OCI-LY1 (cell line): Measurements from ENCODE around the gene ZNF724.
"Not testable (repeated sequence)": the region's sequence is repeated elsewhere in the genome, so short reads cannot be mapped to it uniquely, and the experiment has no call there.

Experiments used
- H2AFZ ChIP-seq: fragments of 200-600 bp; sonication (generic), shearing (Covaris generic); 2 replicates; pipeline ENCODE4 v1.6.0; 2014; ENCODE audit warnings: antibody characterized with exemption, mild to moderate bottlenecking, low read length
- H3F3A ChIP-seq: fragments of 200-600 bp; sonication (generic), shearing (Covaris generic); 2 replicates; pipeline ENCODE4 v1.6.0; 2014; ENCODE audit warnings: mild to moderate bottlenecking, antibody characterized with exemption, low read length, moderate library complexity; ENCODE audit not compliant: insufficient read depth
- H3K27ac ChIP-seq: fragments of 200-600 bp; sonication (generic); 2 replicates; pipeline ENCODE4 v1.5.1; 2014; ENCODE audit warnings: low read length, mixed run types, mild to moderate bottlenecking, low read depth; ENCODE audit not compliant: poor library complexity, severe bottlenecking
- H3K27me3 ChIP-seq: fragments of 200-600 bp; sonication (generic); 2 replicates; pipeline ENCODE4 v1.6.0; 2014; ENCODE audit warnings: antibody characterized with exemption, mild to moderate bottlenecking, low read length, moderate library complexity; ENCODE audit not compliant: insufficient read depth
- H3K36me3 ChIP-seq: fragments of 200-600 bp; sonication (generic); 2 replicates; pipeline ENCODE4 v1.6.1; 2014; ENCODE audit warnings: mild to moderate bottlenecking, antibody characterized with exemption, low read length, moderate library complexity, mixed read lengths; ENCODE audit not compliant: insufficient read depth
- H3K4me1 ChIP-seq: fragments of 200-600 bp; sonication (generic); 2 replicates; pipeline ENCODE4 v1.5.1; 2014; ENCODE audit warnings: mild to moderate bottlenecking, low read length, moderate library complexity; ENCODE audit not compliant: insufficient read depth, severe bottlenecking
- H3K4me2 ChIP-seq: fragments of 200-600 bp; sonication (generic), shearing (Covaris generic); 2 replicates; pipeline ENCODE4 v1.6.1; 2014; ENCODE audit warnings: low read length
- H3K4me3 ChIP-seq: fragments of 200-600 bp; sonication (generic); 2 replicates; pipeline ENCODE4 v1.5.1; 2014; ENCODE audit warnings: low read length, low read depth, mild to moderate bottlenecking, mixed read lengths; ENCODE audit not compliant: poor library complexity, severe bottlenecking
- H3K79me2 ChIP-seq: fragments of 200-600 bp; shearing (Covaris generic); 2 replicates; pipeline ENCODE4 v1.6.1; 2016; ENCODE audit warnings: mixed run types, low read length, mixed read lengths; ENCODE audit not compliant: insufficient read depth
- H3K9ac ChIP-seq: fragments of 200-600 bp; sonication (generic), shearing (Covaris generic); 2 replicates; pipeline ENCODE4 v1.6.1; 2014; ENCODE audit warnings: mild to moderate bottlenecking, low read length, mixed read lengths
- H3K9me2 ChIP-seq: fragments of 200-600 bp; sonication (generic), shearing (Covaris generic); 2 replicates; pipeline ENCODE4 v1.6.1; 2014; ENCODE audit warnings: low read depth, mild to moderate bottlenecking, low read length, mixed read lengths
- H3K9me3 ChIP-seq: fragments of 200-600 bp; shearing (Covaris generic); 2 replicates; pipeline ENCODE4 v1.6.1; 2014; ENCODE audit warnings: low read length, mixed read lengths
- H4K20me1 ChIP-seq: fragments of 200-600 bp; sonication (generic), shearing (Covaris generic); 2 replicates; pipeline ENCODE4 v1.6.0; 2016; ENCODE audit warnings: mild to moderate bottlenecking, low read length; ENCODE audit not compliant: insufficient read depth
- CTCF ChIP-seq: fragments of 200-600 bp; sonication (generic), shearing (Covaris generic); IDR thresholded peaks from 2 replicates; pipeline ENCODE4 v1.5.1; 2017; ENCODE audit warnings: mild to moderate bottlenecking, antibody characterized with exemption, low read length, moderate library complexity, mixed read lengths
- EZH2 ChIP-seq: fragments of 200-600 bp; sonication (generic), shearing (Covaris generic); IDR thresholded peaks from 2 replicates; pipeline ENCODE4 v1.8.0; 2017; ENCODE audit warnings: borderline replicate concordance, mixed run types, mild to moderate bottlenecking, antibody characterized with exemption, low read length, moderate library complexity, mixed read lengths

Gene ZNF724

GRCh38 chr19:23286477-23286876 lies 36.3 kb upstream of the ZNF724 start:
- no peak for TF ChIP-seq EZH2
- TF ChIP-seq CTCF, result peak; percentile 42; the same call in 1 of the 2 replicates
- Histone ChIP-seq H3K27ac (no peak overlapping the region), H3F3A (no peaks in the 10 kb centered on the region), H4K20me1 (no peaks in the 10 kb centered on the region), H3K9ac (no peak overlapping the region), H3K4me2 (no peak overlapping the region), H3K9me2 (no peaks in the 10 kb centered on the region), H2AFZ (no peak overlapping the region), H3K4me1 (no peaks in the 10 kb centered on the region), H3K27me3 (no peaks in the 10 kb centered on the region), H3K36me3 (no peaks in the 10 kb centered on the region), H3K4me3 (no peak overlapping the region), H3K79me2 (no peaks in the 10 kb centered on the region), H3K9me3 (no peaks in the 10 kb centered on the region; the same call in 1 of the 2 replicates)

GRCh38 chr19:23285948-23286347 lies 35.8 kb upstream of the ZNF724 start:
- H4K20me1 ChIP-seq, result no peaks in the 10 kb centered on the region
- no peak overlapping the region for H3K4me2 ChIP-seq
- H3K27ac ChIP-seq, result no peak overlapping the region
- no peak for TF ChIP-seq EZH2
- no peak for TF ChIP-seq CTCF
- H2AFZ ChIP-seq, result no peak overlapping the region
- no peaks in the 10 kb centered on the region for H3K36me3 ChIP-seq
- no peaks in the 10 kb centered on the region; the same call in 1 of the 2 replicates for H3K9me3 ChIP-seq
- no peaks in the 10 kb centered on the region for H3K27me3 ChIP-seq
- H3F3A ChIP-seq, result no peaks in the 10 kb centered on the region
- no peaks in the 10 kb centered on the region for H3K79me2 ChIP-seq
- H3K4me3 ChIP-seq, result no peak overlapping the region
- H3K4me1 ChIP-seq, result no peaks in the 10 kb centered on the region
- no peak overlapping the region for H3K9ac ChIP-seq
- no peaks in the 10 kb centered on the region for H3K9me2 ChIP-seq

GRCh38 chr19:23285326-23285725 lies 35.1 kb upstream of the ZNF724 start:
- not testable (repeated sequence) for H3F3A ChIP-seq, H3K9me3 ChIP-seq, H3K27me3 ChIP-seq, H3K4me1 ChIP-seq, H3K4me2 ChIP-seq, H3K79me2 ChIP-seq, H3K4me3 ChIP-seq, H4K20me1 ChIP-seq, H3K27ac ChIP-seq, H2AFZ ChIP-seq, H3K9ac ChIP-seq, H3K9me2 ChIP-seq, H3K36me3 ChIP-seq

GRCh38 chr19:23283925-23284324 lies 33.7 kb upstream of the ZNF724 start:
- Histone ChIP-seq H3F3A (no peaks in the 10 kb centered on the region), H3K9ac (no peak overlapping the region), H3K4me2 (no peak overlapping the region), H4K20me1 (no peaks in the 10 kb centered on the region), H3K36me3 (no peaks in the 10 kb centered on the region), H3K9me2 (no peaks in the 10 kb centered on the region), H3K9me3 (no peaks in the 10 kb centered on the region; the same call in 1 of the 2 replicates), H3K4me3 (no peak overlapping the region), H3K27ac (no peak overlapping the region), H3K27me3 (no peaks in the 10 kb centered on the region), H2AFZ (no peak overlapping the region), H3K79me2 (no peaks in the 10 kb centered on the region), H3K4me1 (no peaks in the 10 kb centered on the region)
- TF ChIP-seq CTCF (peak; percentile 42), EZH2 (no peak)
